22Rv1 (cell line): ENCODE results near the gene BSND.

Experiments used
- CTCF ChIP-seq: fragments of 450-650 bp; IDR thresholded peaks from 2 replicates; pipeline ENCODE4 v1.5.1; 2017; ENCODE audit warnings: mild to moderate bottlenecking
- ZFX ChIP-seq: fragments of 450-650 bp; IDR thresholded peaks from 2 replicates; pipeline ENCODE4 v1.6.1; 2017; ENCODE audit warnings: antibody characterized with exemption, borderline replicate concordance

- TF ChIP-seq CTCF (no peak), ZFX (no peak)
These were observed 42.0 kb upstream of the BSND start for GRCh38 chr1:54956726-54957125.
